Measurements from ENCODE around the gene CDC14A. TPM values are rescaled to one million over a fixed set of nuclear protein-coding genes. Genes with fewer than 3 reads are reported as not detected.
A peak's percentile ranks its signal among the peaks of the same experiment; 100 is the strongest.

Gene CDC14A
- total RNA-seq, 1 experiment from 2014 or later: 11.1 TPM

GRCh38 chr1:100391675-100392074 lies 39.4 kb downstream of the CDC14A start:
- CTCF ChIA-PET: interaction anchor here (0.8 to 1.1 kb wide), 2 partner anchors 38 to 67 kb away, joined by 3 read pairs; no protein-coding TSS in a partner anchor
- no peak overlapping the region for H3K4me3 Mint-ChIP-seq
- no peaks in the 10 kb centered on the region; the same call in 1 of the 2 replicates for H3K36me3 Mint-ChIP-seq

More at GRCh38 chr1:100391675-100392074, 39.4 kb downstream of the CDC14A start:
- Mint-ChIP-seq H3K4me1 (peaks cover 14% of the 10 kb centered on the region), H3K9me3 (no peaks in the 10 kb centered on the region), H3K27me3 (ENCODE audit: low read depth) (no peaks in the 10 kb centered on the region), H3K27ac (no peak overlapping the region)
- POLR2A ChIA-PET: interaction anchor here (0.7 kb wide), 1 partner anchor 9 kb away, joined by 3 read pairs; no protein-coding TSS in a partner anchor
- no peak for DNase-seq (ENCODE audit: low spot score)
- peak; percentile 66 for ATAC-seq
- TF ChIP-seq, protein P1, sequence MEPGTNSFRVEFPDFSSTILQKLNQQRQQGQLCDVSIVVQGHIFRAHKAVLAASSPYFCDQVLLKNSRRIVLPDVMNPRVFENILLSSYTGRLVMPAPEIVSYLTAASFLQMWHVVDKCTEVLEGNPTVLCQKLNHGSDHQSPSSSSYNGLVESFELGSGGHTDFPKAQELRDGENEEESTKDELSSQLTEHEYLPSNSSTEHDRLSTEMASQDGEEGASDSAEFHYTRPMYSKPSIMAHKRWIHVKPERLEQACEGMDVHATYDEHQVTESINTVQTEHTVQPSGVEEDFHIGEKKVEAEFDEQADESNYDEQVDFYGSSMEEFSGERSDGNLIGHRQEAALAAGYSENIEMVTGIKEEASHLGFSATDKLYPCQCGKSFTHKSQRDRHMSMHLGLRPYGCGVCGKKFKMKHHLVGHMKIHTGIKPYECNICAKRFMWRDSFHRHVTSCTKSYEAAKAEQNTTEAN (CRISPR knock-in tag; IDR thresholded peaks at IDR 0.05): no peak
- TF ChIP-seq, protein P2, sequence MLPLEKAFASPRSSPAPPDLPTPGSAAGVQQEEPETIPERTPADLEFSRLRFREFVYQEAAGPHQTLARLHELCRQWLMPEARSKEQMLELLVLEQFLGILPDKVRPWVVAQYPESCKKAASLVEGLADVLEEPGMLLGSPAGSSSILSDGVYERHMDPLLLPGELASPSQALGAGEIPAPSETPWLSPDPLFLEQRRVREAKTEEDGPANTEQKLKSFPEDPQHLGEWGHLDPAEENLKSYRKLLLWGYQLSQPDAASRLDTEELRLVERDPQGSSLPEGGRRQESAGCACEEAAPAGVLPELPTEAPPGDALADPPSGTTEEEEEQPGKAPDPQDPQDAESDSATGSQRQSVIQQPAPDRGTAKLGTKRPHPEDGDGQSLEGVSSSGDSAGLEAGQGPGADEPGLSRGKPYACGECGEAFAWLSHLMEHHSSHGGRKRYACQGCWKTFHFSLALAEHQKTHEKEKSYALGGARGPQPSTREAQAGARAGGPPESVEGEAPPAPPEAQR (CRISPR knock-in tag; IDR thresholded peaks at IDR 0.05): no peak
- TF ChIP-seq NFE2L1 (CRISPR knock-in tag; IDR thresholded peaks at IDR 0.05) (no peak), ZNF532 (CRISPR knock-in tag; IDR thresholded peaks at IDR 0.05; ENCODE audit: borderline replicate concordance) (no peak), CREB1 (CRISPR knock-in tag; IDR thresholded peaks at IDR 0.05) (no peak), ZNF263 (CRISPR knock-in tag; IDR thresholded peaks at IDR 0.05; ENCODE audit: low read depth) (no peak), ELF4 (CRISPR knock-in tag; IDR thresholded peaks at IDR 0.05; ENCODE audit: low read depth) (no peak), GRHL2 (CRISPR knock-in tag; IDR thresholded peaks at IDR 0.05; ENCODE audit: insufficient replicate concordance, severe bottlenecking) (no peak), ZNF317 (CRISPR knock-in tag; IDR thresholded peaks at IDR 0.05; ENCODE audit: borderline replicate concordance, low read depth) (no peak)
- TF ChIP-seq, protein P3, sequence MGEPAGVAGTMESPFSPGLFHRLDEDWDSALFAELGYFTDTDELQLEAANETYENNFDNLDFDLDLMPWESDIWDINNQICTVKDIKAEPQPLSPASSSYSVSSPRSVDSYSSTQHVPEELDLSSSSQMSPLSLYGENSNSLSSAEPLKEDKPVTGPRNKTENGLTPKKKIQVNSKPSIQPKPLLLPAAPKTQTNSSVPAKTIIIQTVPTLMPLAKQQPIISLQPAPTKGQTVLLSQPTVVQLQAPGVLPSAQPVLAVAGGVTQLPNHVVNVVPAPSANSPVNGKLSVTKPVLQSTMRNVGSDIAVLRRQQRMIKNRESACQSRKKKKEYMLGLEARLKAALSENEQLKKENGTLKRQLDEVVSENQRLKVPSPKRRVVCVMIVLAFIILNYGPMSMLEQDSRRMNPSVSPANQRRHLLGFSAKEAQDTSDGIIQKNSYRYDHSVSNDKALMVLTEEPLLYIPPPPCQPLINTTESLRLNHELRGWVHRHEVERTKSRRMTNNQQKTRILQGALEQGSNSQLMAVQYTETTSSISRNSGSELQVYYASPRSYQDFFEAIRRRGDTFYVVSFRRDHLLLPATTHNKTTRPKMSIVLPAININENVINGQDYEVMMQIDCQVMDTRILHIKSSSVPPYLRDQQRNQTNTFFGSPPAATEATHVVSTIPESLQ (CRISPR knock-in tag; IDR thresholded peaks at IDR 0.05): no peak
- TF ChIP-seq, protein P4, sequence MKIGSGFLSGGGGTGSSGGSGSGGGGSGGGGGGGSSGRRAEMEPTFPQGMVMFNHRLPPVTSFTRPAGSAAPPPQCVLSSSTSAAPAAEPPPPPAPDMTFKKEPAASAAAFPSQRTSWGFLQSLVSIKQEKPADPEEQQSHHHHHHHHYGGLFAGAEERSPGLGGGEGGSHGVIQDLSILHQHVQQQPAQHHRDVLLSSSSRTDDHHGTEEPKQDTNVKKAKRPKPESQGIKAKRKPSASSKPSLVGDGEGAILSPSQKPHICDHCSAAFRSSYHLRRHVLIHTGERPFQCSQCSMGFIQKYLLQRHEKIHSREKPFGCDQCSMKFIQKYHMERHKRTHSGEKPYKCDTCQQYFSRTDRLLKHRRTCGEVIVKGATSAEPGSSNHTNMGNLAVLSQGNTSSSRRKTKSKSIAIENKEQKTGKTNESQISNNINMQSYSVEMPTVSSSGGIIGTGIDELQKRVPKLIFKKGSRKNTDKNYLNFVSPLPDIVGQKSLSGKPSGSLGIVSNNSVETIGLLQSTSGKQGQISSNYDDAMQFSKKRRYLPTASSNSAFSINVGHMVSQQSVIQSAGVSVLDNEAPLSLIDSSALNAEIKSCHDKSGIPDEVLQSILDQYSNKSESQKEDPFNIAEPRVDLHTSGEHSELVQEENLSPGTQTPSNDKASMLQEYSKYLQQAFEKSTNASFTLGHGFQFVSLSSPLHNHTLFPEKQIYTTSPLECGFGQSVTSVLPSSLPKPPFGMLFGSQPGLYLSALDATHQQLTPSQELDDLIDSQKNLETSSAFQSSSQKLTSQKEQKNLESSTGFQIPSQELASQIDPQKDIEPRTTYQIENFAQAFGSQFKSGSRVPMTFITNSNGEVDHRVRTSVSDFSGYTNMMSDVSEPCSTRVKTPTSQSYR (CRISPR knock-in tag; IDR thresholded peaks at IDR 0.05): no peak
